GM13977 (cell line): Measurements from ENCODE around the gene AR.

Source experiments
- DNase-seq: peaks from one replicate; pipeline ENCODE4 v3.0.0; 2012; ENCODE audit warnings: low spot score
- CTCF ChIP-seq: IDR thresholded peaks from 2 replicates; pipeline ENCODE4 v1.5.1; 2012; ENCODE audit warnings: mild to moderate bottlenecking, control low read depth; ENCODE audit not compliant: insufficient read depth; ENCODE audit errors: extremely low read depth, missing control alignments
- in situ Hi-C: fragments of 300-500 bp; cut with MboI; formaldehyde crosslinking; loops from one replicate; pipeline ENCODE4 v1.12.0; 2022; ENCODE audit warnings: low sequenced_read_pairs, low pct_unique_long_range_greater_than_20kb, mixed read lengths, inconsistent platforms; ENCODE audit not compliant: unreplicated experiment

AR gene

GRCh38 chrX:67604979-67605703 lies 61.3 kb downstream of the AR start:
- in situ Hi-C loops = no loop called here
- DNase-seq = no peak

GRCh38 chrX:67607466-67607865 lies 63.6 kb downstream of the AR start:
- in situ Hi-C loops = no loop called here
- TF ChIP-seq CTCF = no peak
- no peak for DNase-seq

More at GRCh38 chrX:67604979-67605703, 61.3 kb downstream of the AR start:
- TF ChIP-seq CTCF = no peak

GRCh38 chrX:67610282-67610681 lies 66.5 kb downstream of the AR start:
- DNase-seq = no peak
- in situ Hi-C loops = no loop called here
- TF ChIP-seq CTCF = no peak

- in situ Hi-C loops = no loop called here
- no peak for DNase-seq
- no peak for TF ChIP-seq CTCF
Observed at GRCh38 chrX:67612231-67612630, 68.4 kb downstream of the AR start.

GRCh38 chrX:67613366-67613765 lies 69.5 kb downstream of the AR start:
- in situ Hi-C loops = no loop called here
- DNase-seq = no peak
- no peak for TF ChIP-seq CTCF

GRCh38 chrX:67613996-67614395 lies 70.2 kb downstream of the AR start:
- DNase-seq = no peak
- TF ChIP-seq CTCF = no peak
- in situ Hi-C loops = no loop called here
